Loucy (cell line): ENCODE results near the gene CENPT.

Source experiments
- H2AFZ ChIP-seq: fragments of 200-600 bp; sonication (generic); 2 replicates; pipeline ENCODE4 v1.6.0; 2016; ENCODE audit warnings: antibody characterized with exemption, mild to moderate bottlenecking, low read length, moderate library complexity
- H3F3A ChIP-seq: fragments of 200-600 bp; 2 replicates; pipeline ENCODE4 v1.6.0; 2016; ENCODE audit warnings: antibody characterized with exemption, low read depth, mild to moderate bottlenecking
- H3K27me3 ChIP-seq: fragments of 200-600 bp; sonication (generic); 2 replicates; pipeline ENCODE4 v1.6.1; 2014; ENCODE audit warnings: low read length, mild to moderate bottlenecking; ENCODE audit not compliant: insufficient read depth, poor library complexity, severe bottlenecking
- H3K36me3 ChIP-seq: fragments of 200-600 bp; sonication (generic); 2 replicates; pipeline ENCODE4 v1.6.1; 2016; ENCODE audit warnings: low read length; ENCODE audit not compliant: insufficient read depth
- H3K4me1 ChIP-seq: fragments of 200-600 bp; sonication (generic); 2 replicates; pipeline ENCODE4 v1.5.1; 2014; ENCODE audit warnings: low read length, mild to moderate bottlenecking; ENCODE audit not compliant: insufficient read depth, poor library complexity, severe bottlenecking
- H3K4me2 ChIP-seq: fragments of 200-600 bp; sonication (generic); 2 replicates; pipeline ENCODE4 v1.6.0; 2014; ENCODE audit warnings: antibody characterized with exemption, low read length, low read depth, mild to moderate bottlenecking; ENCODE audit not compliant: poor library complexity, severe bottlenecking
- H3K4me3 ChIP-seq: fragments of 200-600 bp; sonication (generic); 2 replicates; pipeline ENCODE4 v1.5.1; 2014; ENCODE audit warnings: low read length, mild to moderate bottlenecking, mixed read lengths; ENCODE audit not compliant: poor library complexity, severe bottlenecking
- H3K79me2 ChIP-seq: fragments of 200-600 bp; sonication (generic); 2 replicates; pipeline ENCODE4 v1.6.1; 2014; ENCODE audit warnings: low read length; ENCODE audit not compliant: insufficient read depth
- H3K9ac ChIP-seq: fragments of 200-600 bp; sonication (generic); 2 replicates; pipeline ENCODE4 v1.6.0; 2014; ENCODE audit warnings: mild to moderate bottlenecking, low read depth, low read length, moderate library complexity; ENCODE audit not compliant: poor library complexity, severe bottlenecking
- H3K9me2 ChIP-seq: fragments of 200-600 bp; sonication (generic); replicated peaks from 2 replicates; pipeline ENCODE4 v1.6.1; 2016; ENCODE audit warnings: low read depth, low read length, mixed read lengths
- H3K9me3 ChIP-seq: fragments of 200-600 bp; sonication (generic); 2 replicates; pipeline ENCODE4 v1.6.1; 2014; ENCODE audit warnings: mild to moderate bottlenecking, antibody characterized with exemption, low read length, low read depth; ENCODE audit not compliant: insufficient read depth
- H4K20me1 ChIP-seq: fragments of 200-600 bp; sonication (generic); 2 replicates; pipeline ENCODE4 v1.6.0; 2014; ENCODE audit warnings: antibody characterized with exemption, low read length, mild to moderate bottlenecking; ENCODE audit not compliant: insufficient read depth, poor library complexity, severe bottlenecking
- EZH2phosphoT487 ChIP-seq: fragments of 200-600 bp; IDR thresholded peaks from 2 replicates; pipeline ENCODE4 v1.6.1; 2018; ENCODE audit warnings: antibody characterized with exemption, mild to moderate bottlenecking, moderate library complexity, borderline replicate concordance
- TF ChIP-seq, protein P1 (sequence below): fragments of 200-600 bp; sonication (generic); conservative IDR thresholded peaks from 2 replicates; pipeline ENCODE4 v1.5.1; 2014; ENCODE audit warnings: mild to moderate bottlenecking, antibody characterized with exemption, low read length

Gene CENPT

DNA sequence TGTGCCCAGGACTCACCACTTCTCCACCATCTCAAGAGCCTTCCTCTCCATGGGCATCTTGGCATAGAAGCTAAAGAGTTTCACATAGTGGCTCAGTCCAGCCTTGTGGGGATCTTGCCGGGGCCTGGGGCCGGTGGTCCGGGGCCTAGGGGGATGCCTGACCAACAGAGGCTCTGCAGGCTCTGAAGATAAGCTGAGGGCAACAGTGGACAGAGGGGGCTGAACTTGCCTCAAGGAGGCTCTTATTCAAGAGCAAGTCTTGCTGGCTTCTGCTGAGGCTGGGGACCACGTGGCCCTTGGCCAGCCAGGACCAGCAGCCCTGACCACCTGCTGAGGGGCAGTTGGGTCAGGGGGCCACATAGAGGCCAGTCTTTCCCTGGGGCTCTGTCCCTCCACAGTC lies 18.8 kb downstream of the CENPT start:
- no peaks in the 10 kb centered on the region for H3F3A ChIP-seq
- H4K20me1 ChIP-seq: no peaks in the 10 kb centered on the region
- H3K9me2 ChIP-seq: no peaks in the 10 kb centered on the region
- no peak overlapping the region for H3K4me2 ChIP-seq
- peaks cover 12% of the 10 kb centered on the region for H3K4me1 ChIP-seq
- no peaks in the 10 kb centered on the region for H3K9me3 ChIP-seq
- TF ChIP-seq, protein P1, sequence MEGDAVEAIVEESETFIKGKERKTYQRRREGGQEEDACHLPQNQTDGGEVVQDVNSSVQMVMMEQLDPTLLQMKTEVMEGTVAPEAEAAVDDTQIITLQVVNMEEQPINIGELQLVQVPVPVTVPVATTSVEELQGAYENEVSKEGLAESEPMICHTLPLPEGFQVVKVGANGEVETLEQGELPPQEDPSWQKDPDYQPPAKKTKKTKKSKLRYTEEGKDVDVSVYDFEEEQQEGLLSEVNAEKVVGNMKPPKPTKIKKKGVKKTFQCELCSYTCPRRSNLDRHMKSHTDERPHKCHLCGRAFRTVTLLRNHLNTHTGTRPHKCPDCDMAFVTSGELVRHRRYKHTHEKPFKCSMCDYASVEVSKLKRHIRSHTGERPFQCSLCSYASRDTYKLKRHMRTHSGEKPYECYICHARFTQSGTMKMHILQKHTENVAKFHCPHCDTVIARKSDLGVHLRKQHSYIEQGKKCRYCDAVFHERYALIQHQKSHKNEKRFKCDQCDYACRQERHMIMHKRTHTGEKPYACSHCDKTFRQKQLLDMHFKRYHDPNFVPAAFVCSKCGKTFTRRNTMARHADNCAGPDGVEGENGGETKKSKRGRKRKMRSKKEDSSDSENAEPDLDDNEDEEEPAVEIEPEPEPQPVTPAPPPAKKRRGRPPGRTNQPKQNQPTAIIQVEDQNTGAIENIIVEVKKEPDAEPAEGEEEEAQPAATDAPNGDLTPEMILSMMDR: no peak
- no peak for TF ChIP-seq EZH2phosphoT487
- H3K36me3 ChIP-seq: peaks cover 9% of the 10 kb centered on the region; the same call in 1 of the 2 replicates
- H3K9ac ChIP-seq: no peak overlapping the region
- H2AFZ ChIP-seq: no peak overlapping the region
- no peaks in the 10 kb centered on the region for H3K27me3 ChIP-seq
- no peak overlapping the region for H3K4me3 ChIP-seq
- peaks cover 21% of the 10 kb centered on the region for H3K79me2 ChIP-seq

DNA sequence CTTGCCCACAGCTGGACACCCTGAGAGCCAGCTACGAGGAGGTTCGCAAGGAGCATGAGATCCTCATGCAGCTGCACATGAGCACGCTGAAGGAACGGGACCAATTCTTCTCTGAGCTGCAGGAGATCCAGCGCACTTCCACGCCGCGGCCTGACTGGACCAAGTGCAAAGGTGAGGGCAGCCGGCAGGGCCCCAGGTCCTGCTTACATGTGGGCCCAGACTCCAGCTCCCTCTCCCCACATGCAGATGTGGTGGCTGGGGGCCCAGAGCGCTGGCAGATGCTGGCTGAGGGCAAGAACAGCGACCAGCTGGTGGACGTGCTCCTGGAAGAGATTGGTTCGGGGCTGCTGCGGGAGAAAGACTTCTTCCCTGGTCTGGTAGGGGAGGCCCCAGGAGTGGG lies 21.6 kb downstream of the CENPT start:
- TF ChIP-seq, protein P1: no peak
- TF ChIP-seq EZH2phosphoT487: no peak
- Histone ChIP-seq H3K4me1 (no peaks in the 10 kb centered on the region), H3K9me3 (no peaks in the 10 kb centered on the region), H4K20me1 (no peaks in the 10 kb centered on the region), H2AFZ (no peak overlapping the region), H3K79me2 (no peaks in the 10 kb centered on the region), H3F3A (no peaks in the 10 kb centered on the region), H3K27me3 (no peaks in the 10 kb centered on the region), H3K36me3 (peaks cover 9% of the 10 kb centered on the region; the same call in 1 of the 2 replicates), H3K4me3 (no peak overlapping the region), H3K9ac (no peak overlapping the region), H3K9me2 (no peaks in the 10 kb centered on the region), H3K4me2 (no peak overlapping the region)

DNA sequence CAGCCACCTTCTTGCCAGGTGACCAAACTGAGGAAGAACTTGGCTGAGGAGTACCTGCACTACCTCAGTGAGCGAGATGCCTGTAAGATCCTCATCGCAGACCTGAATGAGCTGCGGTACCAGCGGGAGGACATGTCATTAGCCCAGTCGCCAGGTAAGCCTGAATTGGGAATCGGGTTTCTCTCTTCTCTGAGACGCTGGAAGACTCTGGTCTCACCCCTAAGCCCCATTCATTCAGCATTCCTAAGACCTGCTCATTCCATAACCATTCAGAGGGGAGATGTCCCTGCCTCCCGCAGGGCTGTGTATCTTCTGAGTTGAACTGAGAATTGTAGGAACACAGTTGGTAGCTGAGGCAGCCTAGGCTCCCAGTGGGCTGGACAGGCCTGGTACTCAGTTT lies 22.4 kb downstream of the CENPT start:
- no peak for TF ChIP-seq EZH2phosphoT487
- TF ChIP-seq, protein P1: no peak
- Histone ChIP-seq H3K4me3 (no peak overlapping the region), H2AFZ (no peak overlapping the region), H3K27me3 (no peaks in the 10 kb centered on the region), H3K4me1 (no peaks in the 10 kb centered on the region), H3F3A (no peaks in the 10 kb centered on the region), H4K20me1 (no peaks in the 10 kb centered on the region), H3K79me2 (no peaks in the 10 kb centered on the region), H3K9me2 (no peaks in the 10 kb centered on the region), H3K36me3 (peaks cover 3% of the 10 kb centered on the region; the same call in 1 of the 2 replicates), H3K9me3 (no peaks in the 10 kb centered on the region), H3K4me2 (no peak overlapping the region), H3K9ac (no peak overlapping the region)
